GM18498 (cell line): ENCODE measurements around the gene GCHFR.

Source experiments
- ATAC-seq: cut with Tn5 transposase; IDR thresholded peaks from one replicate; pipeline ENCODE4 v1.9.1; 2021; ENCODE audit warnings: mild to moderate bottlenecking, moderate library complexity; ENCODE audit not compliant: unreplicated experiment

Gene GCHFR

DNA sequence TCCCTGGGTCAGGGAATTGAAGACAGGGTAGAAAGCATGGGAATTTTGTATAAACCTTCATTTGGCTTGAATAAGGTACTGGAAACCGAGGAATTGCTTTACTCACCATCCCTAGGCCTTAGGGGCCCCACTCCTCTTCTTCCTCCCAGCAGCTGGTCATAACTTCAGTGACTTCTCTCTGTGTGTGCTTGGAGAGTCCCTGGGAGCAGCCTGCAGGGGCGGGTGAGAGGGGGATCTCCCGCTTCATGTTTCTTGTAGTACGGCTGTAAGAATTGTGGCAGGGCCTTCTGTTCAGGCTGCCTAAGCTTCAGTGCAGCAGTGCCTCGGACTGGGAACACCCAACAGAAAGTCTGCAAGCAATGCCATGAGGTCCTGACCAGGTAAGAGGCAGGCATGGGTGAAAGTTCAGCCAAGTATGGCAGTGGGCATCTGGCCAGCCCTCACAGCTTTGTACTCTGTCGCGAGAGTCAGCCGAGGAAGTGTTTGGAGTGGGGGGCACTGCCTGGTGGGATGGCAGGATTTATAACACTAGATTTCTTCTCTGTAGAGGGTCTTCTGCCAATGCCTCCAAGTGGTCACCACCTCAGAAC lies 45.1 kb downstream of the GCHFR start:
- no peak for ATAC-seq

DNA sequence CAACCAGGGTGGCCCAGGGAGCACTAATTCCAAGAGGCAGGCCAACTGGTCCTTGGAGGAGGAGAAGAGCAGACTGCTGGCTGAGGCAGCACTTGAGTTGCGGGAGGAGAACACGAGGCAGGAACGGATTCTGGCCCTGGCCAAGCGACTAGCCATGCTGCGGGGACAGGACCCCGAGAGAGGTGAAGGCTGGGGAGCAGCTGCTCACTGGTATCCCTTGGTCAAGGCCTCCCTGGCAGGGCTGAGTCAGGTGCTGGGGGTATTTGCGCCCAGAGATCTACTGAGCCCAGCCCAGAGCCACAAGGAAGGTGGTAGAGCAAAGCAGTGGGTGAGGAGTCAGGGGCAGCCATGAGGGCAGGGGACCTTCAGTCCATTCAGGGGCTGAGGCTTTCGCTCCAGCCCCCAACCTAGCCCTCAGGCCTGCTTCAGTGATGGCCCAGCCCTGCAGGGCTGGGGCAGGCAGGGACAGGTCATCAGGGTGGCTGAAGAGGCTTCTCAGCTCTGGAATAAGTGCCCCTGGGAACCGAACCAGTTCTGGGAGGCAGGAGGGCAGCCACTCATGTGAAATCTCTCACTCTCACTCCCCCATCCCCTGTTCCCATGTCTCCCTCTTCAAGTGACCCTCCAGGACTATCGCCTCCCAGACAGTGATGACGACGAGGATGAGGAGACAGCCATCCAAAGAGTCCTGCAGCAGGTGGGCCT lies 49.0 kb downstream of the GCHFR start:
- no peak for ATAC-seq

DNA sequence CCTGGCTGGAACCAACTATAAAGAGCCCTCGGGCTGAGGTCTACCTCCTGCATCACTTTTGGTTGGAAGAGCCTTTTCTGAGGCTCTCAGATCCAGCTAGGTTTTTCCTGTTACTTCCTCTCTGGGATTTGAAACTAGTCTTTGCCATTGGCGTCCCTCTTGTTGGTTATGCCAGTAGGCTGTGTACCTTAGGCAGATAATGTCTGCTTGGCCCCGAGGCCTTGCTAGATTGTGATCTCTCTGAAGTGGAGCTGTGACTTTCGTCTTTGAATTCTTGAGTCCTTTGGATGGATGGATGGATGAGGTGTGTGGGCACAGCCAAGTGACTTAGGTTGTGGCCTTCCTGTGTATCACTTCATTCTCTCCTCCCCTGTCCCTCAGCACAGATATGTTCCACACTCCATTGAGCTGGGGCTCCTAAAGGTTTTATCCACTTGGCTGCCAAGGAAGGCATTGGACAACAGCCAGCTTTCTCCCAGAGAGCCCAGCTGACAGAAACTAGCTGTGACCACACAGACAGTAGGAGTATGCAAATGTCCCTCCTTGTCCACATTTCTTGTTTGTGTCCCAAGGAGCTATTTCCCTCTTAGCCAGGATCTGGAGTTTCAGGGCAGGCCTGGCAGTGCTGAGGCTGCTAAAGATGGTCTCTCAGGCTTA lies 51.3 kb downstream of the GCHFR start:
- no peak for ATAC-seq
